Endothelial cell of hepatic sinusoid (primary cell): ENCODE data around the gene EIF5B.

Experiments used
- in situ Hi-C: cut with HindIII; loops from 2 replicates; pipeline ENCODE4 v1.10.0; 2017; ENCODE audit warnings: low sequenced_read_pairs

Gene EIF5B

GRCh38 chr2:99404797-99405669 lies 67.8 kb downstream of the EIF5B start:
- in situ Hi-C loops = no loop called here

DNA sequence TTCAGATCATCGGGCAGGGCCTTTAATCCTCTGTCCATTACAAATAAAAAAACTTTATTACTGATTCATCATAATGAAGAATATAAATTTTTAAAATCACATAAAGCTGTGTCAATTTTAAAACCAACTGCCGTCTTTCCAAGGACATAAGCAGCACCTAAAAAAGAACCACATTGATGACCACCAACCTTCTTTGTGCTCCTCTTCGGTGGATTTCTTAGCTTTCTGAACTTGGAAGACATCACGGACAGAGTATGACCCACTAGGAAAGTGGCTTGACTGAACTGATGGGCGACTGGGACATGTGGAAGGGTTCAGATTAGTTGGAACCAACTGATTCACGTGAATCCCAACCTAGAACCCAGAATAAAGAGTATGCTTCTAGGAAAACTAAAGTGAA lies 68.9 kb downstream of the EIF5B start:
- in situ Hi-C loops = no loop called here

DNA sequence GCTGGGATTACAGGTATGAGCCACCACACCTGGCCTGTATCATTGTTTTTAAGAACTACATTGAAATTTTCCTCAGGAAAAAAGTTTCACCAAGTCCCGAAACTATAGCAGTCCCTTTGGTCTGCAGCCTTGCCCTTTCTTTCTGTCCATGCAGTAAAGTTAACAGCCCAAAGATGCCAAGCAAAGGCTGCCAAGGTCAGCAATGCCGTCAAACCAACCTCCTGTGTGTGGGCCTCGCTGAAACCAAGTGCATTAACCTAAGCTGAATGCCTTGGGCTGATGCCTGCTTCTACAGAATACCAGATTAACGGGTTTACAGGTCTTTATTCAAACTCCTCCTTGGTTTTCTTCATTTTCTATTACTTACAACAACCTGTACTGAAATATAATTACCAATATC lies 73.1 kb downstream of the EIF5B start:
- in situ Hi-C loops = no loop called here

GRCh38 chr2:99414566-99414965 lies 77.4 kb downstream of the EIF5B start:
- in situ Hi-C loops = no loop called here

GRCh38 chr2:99417396-99417795 lies 80.2 kb downstream of the EIF5B start:
- in situ Hi-C loops = no loop called here

GRCh38 chr2:99420031-99420430 lies 82.8 kb downstream of the EIF5B start:
- in situ Hi-C loops = loop anchor here (5.0 kb wide), 1 partner anchor 42 kb away; no protein-coding TSS in a partner anchor

DNA sequence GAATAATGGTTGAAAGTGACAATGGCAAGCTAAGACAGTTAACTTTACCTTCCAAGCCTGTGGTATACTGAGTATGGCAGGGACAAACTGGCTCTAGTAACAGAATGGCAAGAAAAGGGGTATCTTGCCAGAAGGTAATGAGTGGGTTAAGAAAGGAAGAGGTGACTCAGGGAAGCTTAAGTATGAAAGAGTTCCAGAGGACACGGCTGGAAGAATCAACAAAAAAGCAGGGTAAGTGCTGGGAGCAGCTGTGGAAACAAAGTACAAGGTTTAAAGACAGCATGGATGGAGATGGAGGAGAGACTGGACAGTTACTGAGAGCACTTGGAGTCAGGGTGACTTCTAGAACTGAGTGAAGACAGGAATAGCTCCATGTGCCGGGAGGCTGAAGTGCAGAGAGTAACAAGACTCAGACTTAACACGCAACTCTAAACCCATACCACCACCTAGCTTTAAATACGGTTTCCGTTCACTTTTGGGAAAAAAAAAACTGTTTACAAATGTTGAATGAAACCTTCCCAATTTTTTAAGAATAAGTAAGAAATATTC lies 83.6 kb downstream of the EIF5B start:
- in situ Hi-C loops = loop anchor here (5.0 kb wide), 1 partner anchor 41 kb away; no protein-coding TSS in a partner anchor

GRCh38 chr2:99421469-99421868 lies 84.3 kb downstream of the EIF5B start:
- in situ Hi-C loops = loop anchor here (5.0 kb wide), 1 partner anchor 41 kb away; no protein-coding TSS in a partner anchor

GRCh38 chr2:99422599-99422998 lies 85.4 kb downstream of the EIF5B start:
- in situ Hi-C loops = loop anchor here (5.0 kb wide), 1 partner anchor 40 kb away; no protein-coding TSS in a partner anchor

- in situ Hi-C loops = loop anchor here (5.0 kb wide), 1 partner anchor 38 kb away; no protein-coding TSS in a partner anchor
Measured at GRCh38 chr2:99424371-99424770, 87.2 kb downstream of the EIF5B start.

- in situ Hi-C loops = no loop called here
Measured at GRCh38 chr2:99425022-99425421, 87.8 kb downstream of the EIF5B start.

DNA sequence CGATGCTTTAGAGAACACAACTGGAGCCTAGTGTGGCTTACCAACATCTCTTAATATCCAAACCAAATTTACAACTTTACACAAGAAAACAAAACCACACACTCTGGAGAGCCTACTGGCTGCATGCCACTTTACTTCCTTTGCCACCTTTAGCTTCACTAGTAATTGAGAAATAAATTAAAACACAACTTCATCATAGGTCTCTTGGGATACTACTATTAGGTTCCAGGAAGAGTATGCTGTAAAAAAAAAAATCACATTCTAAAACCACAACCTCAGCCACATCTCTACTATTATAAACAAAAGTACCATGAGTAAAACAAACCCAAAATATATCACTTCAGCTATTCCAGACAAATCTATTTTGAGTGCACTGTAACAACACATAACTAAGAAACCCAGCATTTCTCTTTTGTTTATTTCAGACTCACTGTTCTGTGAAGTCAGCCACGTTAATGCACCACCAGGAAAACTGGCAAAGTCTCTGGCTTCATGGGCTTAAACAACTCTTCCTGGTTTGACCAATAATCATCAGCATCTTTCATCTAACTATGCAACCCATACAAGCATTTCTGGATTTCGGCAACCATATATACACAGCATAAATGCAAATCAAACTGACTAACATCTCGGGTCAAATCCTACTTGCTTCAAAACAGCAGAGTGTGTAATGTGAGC lies 93.6 kb downstream of the EIF5B start:
- in situ Hi-C loops = no loop called here

DNA sequence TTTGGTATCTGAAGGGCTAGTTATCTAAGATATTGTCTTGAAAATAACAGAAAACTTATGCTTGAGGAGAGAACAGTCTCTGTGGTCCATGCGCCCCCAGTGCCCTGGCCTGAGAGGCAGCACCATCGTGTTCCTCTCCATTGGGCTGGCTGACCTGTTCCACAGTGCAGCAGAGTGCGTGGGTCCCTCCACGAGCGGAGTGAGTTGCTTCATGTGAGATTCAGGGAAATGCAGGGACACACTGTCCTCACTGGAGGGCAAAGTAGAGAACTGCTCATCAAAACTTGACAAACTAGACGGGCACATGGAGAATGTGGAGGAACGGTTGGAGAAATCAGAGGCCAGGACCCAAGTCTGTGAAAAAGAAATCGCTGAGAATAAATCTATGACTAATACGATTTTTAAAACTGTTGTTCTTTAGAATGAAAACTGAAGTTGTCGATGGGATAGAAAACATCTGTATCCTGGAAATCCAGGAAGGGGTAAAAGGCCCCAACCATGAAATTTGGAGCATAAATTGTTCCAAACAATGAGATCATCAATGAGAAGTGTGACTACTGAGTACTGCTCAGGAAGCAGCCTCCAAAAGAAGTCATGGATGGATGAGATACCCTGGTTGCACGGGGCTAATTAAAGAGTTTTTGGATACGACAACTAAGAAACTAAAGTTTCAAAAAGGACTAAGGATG lies 94.5 kb downstream of the EIF5B start:
- in situ Hi-C loops = no loop called here

DNA sequence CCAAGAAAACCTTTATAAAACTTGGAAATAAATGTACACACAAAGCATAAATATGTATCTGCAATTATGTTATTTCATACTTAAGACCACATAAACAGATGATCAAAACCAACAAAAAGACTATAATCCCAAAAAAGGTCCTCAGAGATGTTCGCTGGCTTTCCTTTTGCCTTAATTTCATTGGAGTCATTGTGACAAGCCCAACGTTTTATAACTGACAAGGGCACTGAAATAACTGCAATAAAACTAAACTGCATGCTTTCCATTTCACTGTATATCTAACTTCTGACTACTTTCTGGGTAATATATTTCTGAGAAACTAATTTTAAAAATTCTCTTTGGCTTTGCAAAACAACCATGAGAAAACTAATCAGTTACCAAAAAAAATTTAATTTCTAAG lies 96.2 kb downstream of the EIF5B start:
- in situ Hi-C loops = no loop called here

GRCh38 chr2:99436874-99437273 lies 99.7 kb downstream of the EIF5B start:
- in situ Hi-C loops = no loop called here

- in situ Hi-C loops = no loop called here
Measured at GRCh38 chr2:99439971-99440505, 102.8 kb downstream of the EIF5B start.

GRCh38 chr2:99442837-99443236 lies 105.6 kb downstream of the EIF5B start:
- in situ Hi-C loops = no loop called here

- in situ Hi-C loops = no loop called here
Measured at GRCh38 chr2:99444222-99444621, 107.0 kb downstream of the EIF5B start.

DNA sequence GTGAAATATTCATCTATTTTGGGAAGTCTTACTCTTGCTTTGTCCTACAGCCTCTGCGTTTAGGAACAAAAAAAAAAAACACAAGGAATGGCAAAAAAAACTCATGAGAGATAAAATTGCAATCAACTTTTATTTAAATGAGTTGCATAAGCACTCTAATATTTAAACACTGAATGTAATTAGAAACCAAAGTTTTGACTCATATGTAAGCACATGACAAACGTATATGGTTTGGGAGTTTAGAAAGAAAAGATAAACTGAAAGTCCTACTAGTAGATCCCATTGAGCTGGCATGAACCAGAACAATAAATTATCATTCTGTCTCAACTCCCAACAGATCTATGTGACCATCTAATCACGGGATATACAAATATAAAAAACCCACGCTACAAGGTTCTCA lies 107.9 kb downstream of the EIF5B start:
- in situ Hi-C loops = no loop called here

GRCh38 chr2:99448556-99448955 lies 111.4 kb downstream of the EIF5B start:
- in situ Hi-C loops = no loop called here

GRCh38 chr2:99450199-99450598 lies 113.0 kb downstream of the EIF5B start:
- in situ Hi-C loops = no loop called here
